ENCODE measurements around the gene SMIM15.

DNA sequence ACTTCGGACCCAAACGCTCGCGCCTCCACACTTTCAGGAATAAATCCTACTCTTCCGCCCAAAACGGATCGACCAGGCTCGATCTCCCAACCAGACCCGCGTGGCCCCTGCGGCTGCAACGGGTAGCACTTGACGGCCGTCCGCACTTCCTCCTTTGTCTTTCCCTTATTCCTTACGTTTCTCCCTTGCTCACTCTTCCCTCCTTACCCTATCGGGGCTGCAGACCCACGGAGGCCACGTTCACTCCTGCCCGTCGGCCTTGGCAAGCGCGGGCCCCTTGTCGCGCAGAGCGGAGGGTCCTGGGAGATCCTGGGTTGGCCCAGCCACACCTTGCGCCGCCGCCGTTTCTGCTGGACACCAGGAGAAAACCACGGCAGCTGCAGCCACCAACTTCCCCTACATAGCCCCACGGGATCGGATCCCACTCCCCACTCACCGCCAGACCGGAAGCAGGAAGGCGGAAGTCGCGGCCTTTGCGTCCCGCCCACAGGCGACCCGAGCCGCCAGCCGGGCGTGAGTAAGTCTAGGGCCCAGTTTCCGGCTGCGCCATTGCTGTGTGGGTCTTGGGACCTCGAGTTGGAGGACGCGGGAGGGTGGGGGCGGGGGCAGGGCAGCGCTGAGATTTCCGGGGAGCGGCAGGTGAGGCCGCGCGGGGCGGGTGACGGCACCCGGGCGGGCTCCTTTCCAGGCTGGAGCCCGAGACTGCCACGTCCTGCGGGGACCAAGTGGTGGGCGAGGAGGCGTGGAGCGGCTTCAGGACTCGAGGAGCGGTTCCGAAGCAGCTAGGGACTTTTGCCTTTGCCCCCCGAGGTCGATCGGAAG, at the start of gene SMIM15:
- peak; percentile 24 to 36 for TF ChIP-seq POLR2A (IDR thresholded peaks at IDR 0.05)
- TF ChIP-seq, protein P1, sequence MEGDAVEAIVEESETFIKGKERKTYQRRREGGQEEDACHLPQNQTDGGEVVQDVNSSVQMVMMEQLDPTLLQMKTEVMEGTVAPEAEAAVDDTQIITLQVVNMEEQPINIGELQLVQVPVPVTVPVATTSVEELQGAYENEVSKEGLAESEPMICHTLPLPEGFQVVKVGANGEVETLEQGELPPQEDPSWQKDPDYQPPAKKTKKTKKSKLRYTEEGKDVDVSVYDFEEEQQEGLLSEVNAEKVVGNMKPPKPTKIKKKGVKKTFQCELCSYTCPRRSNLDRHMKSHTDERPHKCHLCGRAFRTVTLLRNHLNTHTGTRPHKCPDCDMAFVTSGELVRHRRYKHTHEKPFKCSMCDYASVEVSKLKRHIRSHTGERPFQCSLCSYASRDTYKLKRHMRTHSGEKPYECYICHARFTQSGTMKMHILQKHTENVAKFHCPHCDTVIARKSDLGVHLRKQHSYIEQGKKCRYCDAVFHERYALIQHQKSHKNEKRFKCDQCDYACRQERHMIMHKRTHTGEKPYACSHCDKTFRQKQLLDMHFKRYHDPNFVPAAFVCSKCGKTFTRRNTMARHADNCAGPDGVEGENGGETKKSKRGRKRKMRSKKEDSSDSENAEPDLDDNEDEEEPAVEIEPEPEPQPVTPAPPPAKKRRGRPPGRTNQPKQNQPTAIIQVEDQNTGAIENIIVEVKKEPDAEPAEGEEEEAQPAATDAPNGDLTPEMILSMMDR (IDR thresholded peaks at IDR 0.05), result peak in 2 of 5 experiments; percentile 32 to 34

Measured in tibial nerve (tissue), 3 donors.